ENCODE results near the gene NF1. TPM values are rescaled to one million over a fixed set of nuclear protein-coding genes. Genes with fewer than 3 reads are reported as not detected.

The NF1 gene
- total RNA-seq, 1 experiment from 2014 or later: 35.4 TPM

DNA sequence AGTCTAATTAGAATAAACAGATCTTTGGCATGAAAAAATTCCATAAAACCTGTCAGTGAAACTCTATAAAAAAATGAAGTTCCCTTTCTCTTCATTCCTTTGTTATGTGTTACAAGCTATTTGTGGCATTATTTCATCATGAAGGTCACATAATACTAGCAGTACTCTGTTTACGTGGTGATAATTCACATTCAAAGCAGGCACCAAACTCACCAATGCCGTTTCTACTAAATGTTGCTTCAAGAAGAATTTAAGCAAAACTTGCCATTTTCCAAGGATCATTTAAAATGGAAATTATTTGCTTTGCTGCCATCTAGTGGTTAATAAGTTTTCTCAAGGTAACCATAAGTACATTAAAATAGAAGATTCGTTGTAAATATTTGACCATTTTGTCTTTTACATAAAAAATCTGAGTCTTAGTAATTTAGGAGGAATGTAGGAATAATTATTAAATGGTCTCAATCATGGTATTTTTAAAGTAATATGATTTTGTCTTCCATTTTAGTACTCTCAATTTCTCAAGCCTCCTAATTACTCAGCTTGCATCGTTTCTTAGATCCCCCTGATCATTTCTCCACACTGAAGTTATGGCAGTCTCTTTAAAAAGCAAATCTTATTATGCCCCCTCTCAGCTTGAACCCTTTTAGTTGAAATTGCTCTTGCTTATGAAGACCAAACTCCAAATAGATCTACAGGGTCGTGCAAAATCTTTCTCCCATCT, 121.4 kb downstream of the NF1 start:
- H3K27ac Mint-ChIP-seq: no peak overlapping the region
- H3K9me3 Mint-ChIP-seq: no peaks in the 10 kb centered on the region
- DNase-seq (ENCODE audit: low spot score): no peak
- no peak overlapping the region for H3K4me3 Mint-ChIP-seq
- ChIA-PET POLR2A (no interaction called here), CTCF (interaction anchor here (0.7 to 2.5 kb wide), 7 partner anchors 11 to 385 kb away, joined by 3 to 8 read pairs (median 3); no protein-coding TSS in a partner anchor)
- TF ChIP-seq, protein P1, sequence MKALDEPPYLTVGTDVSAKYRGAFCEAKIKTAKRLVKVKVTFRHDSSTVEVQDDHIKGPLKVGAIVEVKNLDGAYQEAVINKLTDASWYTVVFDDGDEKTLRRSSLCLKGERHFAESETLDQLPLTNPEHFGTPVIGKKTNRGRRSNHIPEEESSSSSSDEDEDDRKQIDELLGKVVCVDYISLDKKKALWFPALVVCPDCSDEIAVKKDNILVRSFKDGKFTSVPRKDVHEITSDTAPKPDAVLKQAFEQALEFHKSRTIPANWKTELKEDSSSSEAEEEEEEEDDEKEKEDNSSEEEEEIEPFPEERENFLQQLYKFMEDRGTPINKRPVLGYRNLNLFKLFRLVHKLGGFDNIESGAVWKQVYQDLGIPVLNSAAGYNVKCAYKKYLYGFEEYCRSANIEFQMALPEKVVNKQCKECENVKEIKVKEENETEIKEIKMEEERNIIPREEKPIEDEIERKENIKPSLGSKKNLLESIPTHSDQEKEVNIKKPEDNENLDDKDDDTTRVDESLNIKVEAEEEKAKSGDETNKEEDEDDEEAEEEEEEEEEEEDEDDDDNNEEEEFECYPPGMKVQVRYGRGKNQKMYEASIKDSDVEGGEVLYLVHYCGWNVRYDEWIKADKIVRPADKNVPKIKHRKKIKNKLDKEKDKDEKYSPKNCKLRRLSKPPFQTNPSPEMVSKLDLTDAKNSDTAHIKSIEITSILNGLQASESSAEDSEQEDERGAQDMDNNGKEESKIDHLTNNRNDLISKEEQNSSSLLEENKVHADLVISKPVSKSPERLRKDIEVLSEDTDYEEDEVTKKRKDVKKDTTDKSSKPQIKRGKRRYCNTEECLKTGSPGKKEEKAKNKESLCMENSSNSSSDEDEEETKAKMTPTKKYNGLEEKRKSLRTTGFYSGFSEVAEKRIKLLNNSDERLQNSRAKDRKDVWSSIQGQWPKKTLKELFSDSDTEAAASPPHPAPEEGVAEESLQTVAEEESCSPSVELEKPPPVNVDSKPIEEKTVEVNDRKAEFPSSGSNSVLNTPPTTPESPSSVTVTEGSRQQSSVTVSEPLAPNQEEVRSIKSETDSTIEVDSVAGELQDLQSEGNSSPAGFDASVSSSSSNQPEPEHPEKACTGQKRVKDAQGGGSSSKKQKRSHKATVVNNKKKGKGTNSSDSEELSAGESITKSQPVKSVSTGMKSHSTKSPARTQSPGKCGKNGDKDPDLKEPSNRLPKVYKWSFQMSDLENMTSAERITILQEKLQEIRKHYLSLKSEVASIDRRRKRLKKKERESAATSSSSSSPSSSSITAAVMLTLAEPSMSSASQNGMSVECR (CRISPR knock-in tag; IDR thresholded peaks at IDR 0.05; ENCODE audit: borderline replicate concordance): no peak
- TF ChIP-seq, protein P2, sequence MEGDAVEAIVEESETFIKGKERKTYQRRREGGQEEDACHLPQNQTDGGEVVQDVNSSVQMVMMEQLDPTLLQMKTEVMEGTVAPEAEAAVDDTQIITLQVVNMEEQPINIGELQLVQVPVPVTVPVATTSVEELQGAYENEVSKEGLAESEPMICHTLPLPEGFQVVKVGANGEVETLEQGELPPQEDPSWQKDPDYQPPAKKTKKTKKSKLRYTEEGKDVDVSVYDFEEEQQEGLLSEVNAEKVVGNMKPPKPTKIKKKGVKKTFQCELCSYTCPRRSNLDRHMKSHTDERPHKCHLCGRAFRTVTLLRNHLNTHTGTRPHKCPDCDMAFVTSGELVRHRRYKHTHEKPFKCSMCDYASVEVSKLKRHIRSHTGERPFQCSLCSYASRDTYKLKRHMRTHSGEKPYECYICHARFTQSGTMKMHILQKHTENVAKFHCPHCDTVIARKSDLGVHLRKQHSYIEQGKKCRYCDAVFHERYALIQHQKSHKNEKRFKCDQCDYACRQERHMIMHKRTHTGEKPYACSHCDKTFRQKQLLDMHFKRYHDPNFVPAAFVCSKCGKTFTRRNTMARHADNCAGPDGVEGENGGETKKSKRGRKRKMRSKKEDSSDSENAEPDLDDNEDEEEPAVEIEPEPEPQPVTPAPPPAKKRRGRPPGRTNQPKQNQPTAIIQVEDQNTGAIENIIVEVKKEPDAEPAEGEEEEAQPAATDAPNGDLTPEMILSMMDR (IDR thresholded peaks at IDR 0.05): peak; percentile 19; the same call in 1 of the 2 replicates
- no peak for TF ChIP-seq TEAD1 (CRISPR knock-in tag; IDR thresholded peaks at IDR 0.05)
- TF ChIP-seq, protein P3, sequence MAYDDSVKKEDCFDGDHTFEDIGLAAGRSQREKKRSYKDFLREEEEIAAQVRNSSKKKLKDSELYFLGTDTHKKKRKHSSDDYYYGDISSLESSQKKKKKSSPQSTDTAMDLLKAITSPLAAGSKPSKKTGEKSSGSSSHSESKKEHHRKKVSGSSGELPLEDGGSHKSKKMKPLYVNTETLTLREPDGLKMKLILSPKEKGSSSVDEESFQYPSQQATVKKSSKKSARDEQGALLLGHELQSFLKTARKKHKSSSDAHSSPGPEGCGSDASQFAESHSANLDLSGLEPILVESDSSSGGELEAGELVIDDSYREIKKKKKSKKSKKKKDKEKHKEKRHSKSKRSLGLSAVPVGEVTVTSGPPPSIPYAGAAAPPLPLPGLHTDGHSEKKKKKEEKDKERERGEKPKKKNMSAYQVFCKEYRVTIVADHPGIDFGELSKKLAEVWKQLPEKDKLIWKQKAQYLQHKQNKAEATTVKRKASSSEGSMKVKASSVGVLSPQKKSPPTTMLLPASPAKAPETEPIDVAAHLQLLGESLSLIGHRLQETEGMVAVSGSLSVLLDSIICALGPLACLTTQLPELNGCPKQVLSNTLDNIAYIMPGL (CRISPR knock-in tag; IDR thresholded peaks at IDR 0.05): no peak
- peaks cover 4% of the 10 kb centered on the region; the same call in 1 of the 2 replicates for H3K36me3 Mint-ChIP-seq
- no peaks in the 10 kb centered on the region; the same call in 1 of the 2 replicates for H3K27me3 Mint-ChIP-seq (ENCODE audit: low read depth)
- no peaks in the 10 kb centered on the region for H3K4me1 Mint-ChIP-seq
- ATAC-seq: no peak

DNA sequence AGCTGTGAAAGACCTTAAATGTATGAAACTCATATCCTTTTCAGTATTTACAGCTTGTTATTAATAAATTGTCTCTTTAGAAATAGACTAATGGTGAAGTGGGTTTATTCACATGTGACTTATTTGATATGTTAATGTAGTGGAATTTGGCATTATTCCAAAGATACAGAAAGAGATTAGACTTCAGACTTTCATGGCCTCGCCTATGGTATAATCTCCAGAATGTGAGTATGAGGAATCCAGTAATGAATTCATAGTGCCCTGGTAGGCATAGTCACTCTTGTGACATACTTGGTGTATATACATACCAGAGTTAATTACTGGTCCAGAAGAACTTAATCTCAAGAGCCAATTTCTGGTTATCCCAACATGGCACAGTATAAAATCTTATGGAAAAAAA, 129.6 kb downstream of the NF1 start:
- Mint-ChIP-seq H3K9me3 (no peaks in the 10 kb centered on the region), H3K27me3 (ENCODE audit: low read depth) (no peaks in the 10 kb centered on the region; the same call in 1 of the 2 replicates)
- POLR2A ChIA-PET: no interaction called here
- TF ChIP-seq ESRRA (CRISPR knock-in tag; IDR thresholded peaks at IDR 0.05; ENCODE audit: borderline replicate concordance): no peak
- TF ChIP-seq, protein P4, sequence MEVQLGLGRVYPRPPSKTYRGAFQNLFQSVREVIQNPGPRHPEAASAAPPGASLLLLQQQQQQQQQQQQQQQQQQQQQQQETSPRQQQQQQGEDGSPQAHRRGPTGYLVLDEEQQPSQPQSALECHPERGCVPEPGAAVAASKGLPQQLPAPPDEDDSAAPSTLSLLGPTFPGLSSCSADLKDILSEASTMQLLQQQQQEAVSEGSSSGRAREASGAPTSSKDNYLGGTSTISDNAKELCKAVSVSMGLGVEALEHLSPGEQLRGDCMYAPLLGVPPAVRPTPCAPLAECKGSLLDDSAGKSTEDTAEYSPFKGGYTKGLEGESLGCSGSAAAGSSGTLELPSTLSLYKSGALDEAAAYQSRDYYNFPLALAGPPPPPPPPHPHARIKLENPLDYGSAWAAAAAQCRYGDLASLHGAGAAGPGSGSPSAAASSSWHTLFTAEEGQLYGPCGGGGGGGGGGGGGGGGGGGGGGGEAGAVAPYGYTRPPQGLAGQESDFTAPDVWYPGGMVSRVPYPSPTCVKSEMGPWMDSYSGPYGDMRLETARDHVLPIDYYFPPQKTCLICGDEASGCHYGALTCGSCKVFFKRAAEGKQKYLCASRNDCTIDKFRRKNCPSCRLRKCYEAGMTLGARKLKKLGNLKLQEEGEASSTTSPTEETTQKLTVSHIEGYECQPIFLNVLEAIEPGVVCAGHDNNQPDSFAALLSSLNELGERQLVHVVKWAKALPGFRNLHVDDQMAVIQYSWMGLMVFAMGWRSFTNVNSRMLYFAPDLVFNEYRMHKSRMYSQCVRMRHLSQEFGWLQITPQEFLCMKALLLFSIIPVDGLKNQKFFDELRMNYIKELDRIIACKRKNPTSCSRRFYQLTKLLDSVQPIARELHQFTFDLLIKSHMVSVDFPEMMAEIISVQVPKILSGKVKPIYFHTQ (CRISPR knock-in tag; IDR thresholded peaks at IDR 0.05): no peak
- TF ChIP-seq, protein P5, sequence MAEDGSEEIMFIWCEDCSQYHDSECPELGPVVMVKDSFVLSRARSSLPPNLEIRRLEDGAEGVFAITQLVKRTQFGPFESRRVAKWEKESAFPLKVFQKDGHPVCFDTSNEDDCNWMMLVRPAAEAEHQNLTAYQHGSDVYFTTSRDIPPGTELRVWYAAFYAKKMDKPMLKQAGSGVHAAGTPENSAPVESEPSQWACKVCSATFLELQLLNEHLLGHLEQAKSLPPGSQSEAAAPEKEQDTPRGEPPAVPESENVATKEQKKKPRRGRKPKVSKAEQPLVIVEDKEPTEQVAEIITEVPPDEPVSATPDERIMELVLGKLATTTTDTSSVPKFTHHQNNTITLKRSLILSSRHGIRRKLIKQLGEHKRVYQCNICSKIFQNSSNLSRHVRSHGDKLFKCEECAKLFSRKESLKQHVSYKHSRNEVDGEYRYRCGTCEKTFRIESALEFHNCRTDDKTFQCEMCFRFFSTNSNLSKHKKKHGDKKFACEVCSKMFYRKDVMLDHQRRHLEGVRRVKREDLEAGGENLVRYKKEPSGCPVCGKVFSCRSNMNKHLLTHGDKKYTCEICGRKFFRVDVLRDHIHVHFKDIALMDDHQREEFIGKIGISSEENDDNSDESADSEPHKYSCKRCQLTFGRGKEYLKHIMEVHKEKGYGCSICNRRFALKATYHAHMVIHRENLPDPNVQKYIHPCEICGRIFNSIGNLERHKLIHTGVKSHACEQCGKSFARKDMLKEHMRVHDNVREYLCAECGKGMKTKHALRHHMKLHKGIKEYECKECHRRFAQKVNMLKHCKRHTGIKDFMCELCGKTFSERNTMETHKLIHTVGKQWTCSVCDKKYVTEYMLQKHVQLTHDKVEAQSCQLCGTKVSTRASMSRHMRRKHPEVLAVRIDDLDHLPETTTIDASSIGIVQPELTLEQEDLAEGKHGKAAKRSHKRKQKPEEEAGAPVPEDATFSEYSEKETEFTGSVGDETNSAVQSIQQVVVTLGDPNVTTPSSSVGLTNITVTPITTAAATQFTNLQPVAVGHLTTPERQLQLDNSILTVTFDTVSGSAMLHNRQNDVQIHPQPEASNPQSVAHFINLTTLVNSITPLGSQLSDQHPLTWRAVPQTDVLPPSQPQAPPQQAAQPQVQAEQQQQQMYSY (CRISPR knock-in tag; IDR thresholded peaks at IDR 0.05): no peak
- TF ChIP-seq, protein P6, sequence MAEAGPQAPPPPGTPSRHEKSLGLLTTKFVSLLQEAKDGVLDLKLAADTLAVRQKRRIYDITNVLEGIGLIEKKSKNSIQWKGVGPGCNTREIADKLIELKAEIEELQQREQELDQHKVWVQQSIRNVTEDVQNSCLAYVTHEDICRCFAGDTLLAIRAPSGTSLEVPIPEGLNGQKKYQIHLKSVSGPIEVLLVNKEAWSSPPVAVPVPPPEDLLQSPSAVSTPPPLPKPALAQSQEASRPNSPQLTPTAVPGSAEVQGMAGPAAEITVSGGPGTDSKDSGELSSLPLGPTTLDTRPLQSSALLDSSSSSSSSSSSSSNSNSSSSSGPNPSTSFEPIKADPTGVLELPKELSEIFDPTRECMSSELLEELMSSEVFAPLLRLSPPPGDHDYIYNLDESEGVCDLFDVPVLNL (CRISPR knock-in tag; IDR thresholded peaks at IDR 0.05; ENCODE audit: borderline replicate concordance, low read depth): no peak
- no peak for TF ChIP-seq NR1H2 (CRISPR knock-in tag; IDR thresholded peaks at IDR 0.05)
- TF ChIP-seq, protein P7, sequence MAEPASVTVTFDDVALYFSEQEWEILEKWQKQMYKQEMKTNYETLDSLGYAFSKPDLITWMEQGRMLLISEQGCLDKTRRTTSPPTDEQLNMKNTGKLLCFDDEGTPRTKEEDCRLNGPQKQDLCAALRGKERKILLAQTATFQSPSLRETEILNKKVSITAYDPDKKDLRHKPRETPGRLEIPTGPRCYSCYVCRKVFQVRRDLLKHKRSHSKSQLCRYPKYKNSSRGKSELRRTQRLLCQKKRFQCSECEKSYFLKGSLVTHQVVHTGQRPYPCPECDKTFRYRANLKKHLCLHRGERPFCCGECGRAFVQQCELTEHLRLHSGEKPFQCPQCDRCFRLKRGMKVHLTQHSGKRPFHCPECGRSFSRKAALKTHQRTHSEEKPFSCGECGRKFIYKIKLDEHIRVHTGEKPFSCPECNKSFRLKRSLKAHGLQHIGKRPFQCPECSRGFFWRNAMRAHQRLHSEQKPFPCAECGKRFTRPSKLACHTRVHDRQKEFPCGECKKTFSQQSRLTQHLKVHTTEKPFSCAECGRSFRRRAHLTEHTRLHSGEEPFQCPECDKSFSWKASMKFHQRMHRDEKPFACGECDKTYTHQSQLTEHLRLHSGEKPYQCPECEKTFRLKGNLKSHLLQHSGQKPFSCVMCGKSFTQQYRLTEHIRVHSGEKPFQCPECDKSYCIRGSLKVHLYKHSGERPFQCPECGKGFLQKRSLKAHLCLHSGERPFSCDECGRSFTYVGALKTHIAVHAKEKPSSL (CRISPR knock-in tag; conservative IDR thresholded peaks at IDR 0.05): no peak
- TF ChIP-seq ZNF317 (CRISPR knock-in tag; IDR thresholded peaks at IDR 0.05; ENCODE audit: borderline replicate concordance, low read depth): no peak

More for the DNA sequence above, 129.6 kb downstream of the NF1 start:
- peaks cover 5% of the 10 kb centered on the region; the same call in 1 of the 2 replicates for H3K36me3 Mint-ChIP-seq
- H3K4me1 Mint-ChIP-seq: no peaks in the 10 kb centered on the region
- CTCF ChIA-PET: no interaction called here
- DNase-seq (ENCODE audit: low spot score) (no peak), ATAC-seq (no peak)
- H3K4me3 Mint-ChIP-seq: no peak overlapping the region
- H3K27ac Mint-ChIP-seq: no peak overlapping the region
